ENCODE data around the gene RBM8A. TPM values are rescaled to one million over a fixed set of nuclear protein-coding genes. Genes with fewer than 3 reads are reported as not detected.

The RBM8A gene
- total RNA-seq, 1 donor from 2014 or later = 360 TPM

GRCh38 chr1:145918144-145918991 lies 8.9 kb downstream of the RBM8A start, which contains the start of gene PEX11B:
Gene PEX11B, minus strand, starts transcription at chr1:145918717. Its CDS starts 29 bp downstream, at chr1:145918688.
- TF ChIP-seq CTCF (conservative IDR thresholded peaks at IDR 0.05; ENCODE audit: low read depth, low read length) = no peak
- peak; percentile 54 for DNase-seq (ENCODE audit: low read depth)
- peak within 1 kb of the TSS; percentile 95 for H3K4me3 ChIP-seq (ENCODE audit: low read depth, low read length)

GRCh38 chr1:145917595-145917994 lies 9.7 kb downstream of the RBM8A start:
- DNase-seq (ENCODE audit: low read depth) = no peak
- TF ChIP-seq CTCF (conservative IDR thresholded peaks at IDR 0.05; ENCODE audit: low read depth, low read length) = no peak
- H3K4me3 ChIP-seq (ENCODE audit: low read depth, low read length) = peak overlapping the region; percentile 95

- DNase-seq (ENCODE audit: low read depth) = no peak
- no peak overlapping the region for H3K4me3 ChIP-seq (ENCODE audit: low read depth, low read length)
- no peak for TF ChIP-seq CTCF (conservative IDR thresholded peaks at IDR 0.05; ENCODE audit: low read depth, low read length)
Observed at GRCh38 chr1:145916745-145917144, 10.5 kb downstream of the RBM8A start.

DNA sequence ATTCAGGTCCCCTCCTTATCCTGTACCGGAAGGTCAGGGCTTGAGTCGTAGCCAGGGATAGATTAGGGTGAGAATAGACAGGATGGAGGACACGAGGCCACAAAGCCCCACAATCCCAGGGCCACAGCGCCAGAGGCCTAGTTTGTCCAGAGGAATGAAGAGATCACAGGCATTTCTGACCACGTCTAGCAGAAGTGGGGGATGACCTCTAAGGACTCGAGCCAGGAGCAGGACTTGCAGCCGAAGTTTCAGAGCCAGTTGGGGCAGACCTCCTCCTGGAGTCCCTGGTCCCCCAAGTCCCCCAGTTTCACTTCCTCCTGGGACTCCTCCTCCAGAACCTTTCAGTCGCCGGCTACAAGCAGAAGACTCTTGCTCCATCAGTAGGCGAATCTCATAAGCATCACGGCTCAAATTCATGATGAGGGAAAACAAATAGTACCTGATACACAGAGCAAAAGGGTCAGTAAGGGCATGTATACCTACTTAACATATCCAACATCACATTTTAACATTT lies 15.1 kb downstream of the RBM8A start:
- DNase-seq (ENCODE audit: low read depth) = no peak
- TF ChIP-seq CTCF (conservative IDR thresholded peaks at IDR 0.05; ENCODE audit: low read depth, low read length) = no peak
- H3K4me3 ChIP-seq (ENCODE audit: low read depth, low read length) = no peak overlapping the region

DNA sequence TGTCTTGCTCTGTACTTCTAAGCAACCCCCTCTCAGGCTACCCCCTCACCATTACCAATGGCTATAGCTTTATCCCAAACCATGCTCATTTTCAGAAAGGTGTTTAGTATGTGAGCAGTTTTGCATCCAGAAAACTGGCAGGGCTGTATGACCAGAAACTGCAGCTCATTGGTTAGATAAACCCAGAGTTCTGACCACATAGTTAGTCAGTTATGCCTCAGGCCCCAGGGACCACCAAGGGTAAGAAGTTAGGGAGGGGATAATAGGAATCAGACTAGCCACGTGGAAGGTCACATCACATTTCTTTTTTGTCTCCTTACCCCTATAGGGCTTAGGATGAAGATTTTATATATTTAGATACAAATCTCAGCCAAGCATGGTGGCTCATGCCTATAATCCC lies 18.6 kb downstream of the RBM8A start:
- no peak overlapping the region for H3K4me3 ChIP-seq (ENCODE audit: low read depth, low read length)
- TF ChIP-seq CTCF (conservative IDR thresholded peaks at IDR 0.05; ENCODE audit: low read depth, low read length) = no peak
- no peak for DNase-seq (ENCODE audit: low read depth)

DNA sequence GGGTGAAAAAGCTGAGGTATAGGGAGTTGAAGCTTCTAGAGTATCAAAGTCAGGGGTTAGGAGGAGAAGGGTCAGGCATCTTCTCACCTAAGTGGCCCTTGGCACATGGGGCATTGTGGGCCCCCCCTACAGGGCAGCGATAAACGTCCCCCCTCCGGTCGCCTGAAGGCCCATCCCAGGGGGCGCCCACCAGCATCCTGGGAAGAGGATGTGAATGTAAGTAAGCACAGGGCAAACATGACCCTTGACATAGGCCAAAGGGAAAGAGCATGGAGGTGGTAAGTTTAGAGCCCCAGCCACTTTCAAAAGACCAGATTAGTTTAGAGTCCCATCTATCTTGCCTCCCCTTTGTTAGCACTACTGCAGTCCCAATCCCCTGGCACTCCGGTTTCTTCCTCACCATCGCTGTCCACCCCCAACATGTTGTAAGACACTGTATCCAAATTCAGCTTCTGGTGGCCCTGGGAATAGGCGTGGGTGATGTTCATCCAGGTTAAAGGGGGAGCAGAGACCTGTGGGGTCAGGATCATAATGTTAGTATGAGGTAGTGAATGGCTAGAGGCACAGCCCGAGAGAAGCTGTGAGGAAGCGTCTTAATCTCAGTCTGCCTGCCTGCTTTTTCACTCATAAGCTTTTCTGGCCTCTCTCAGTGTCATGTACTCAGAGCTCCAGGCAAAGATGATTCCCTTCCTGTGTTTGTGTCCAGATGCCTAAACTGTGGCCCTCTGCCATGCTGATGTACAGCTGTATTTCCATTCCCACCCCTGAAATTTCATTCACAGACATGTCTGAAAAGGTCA lies 20.1 kb downstream of the RBM8A start:
- no peak overlapping the region for H3K4me3 ChIP-seq (ENCODE audit: low read depth, low read length)
- TF ChIP-seq CTCF (conservative IDR thresholded peaks at IDR 0.05; ENCODE audit: low read depth, low read length) = no peak
- no peak for DNase-seq (ENCODE audit: low read depth)
